Prostate gland (tissue), 2 donors: Measurements from ENCODE around the gene IRF9. TPM values are rescaled to one million over a fixed set of nuclear protein-coding genes. Genes with fewer than 3 reads are reported as not detected.
A peak's percentile ranks its signal among the peaks of the same experiment; 100 is the strongest.

Experiments
- DNase-seq: peaks from one replicate; pipeline ENCODE4 v3.0.0-alpha.2; 2019; ENCODE audit warnings: low spot score
- H3K27ac ChIP-seq, 2 donors: fragments of 200-600 bp; sonication (generic); 2 replicates each; pipeline ENCODE4 v1.5.1; 2017 to 2019
- H3K27me3 ChIP-seq: fragments of 200-600 bp; sonication (generic); replicated peaks from 2 replicates; pipeline ENCODE4 v1.5.1; 2019; ENCODE audit not compliant: insufficient read depth
- H3K36me3 ChIP-seq, 2 donors: fragments of 200-600 bp; sonication (generic); 1 replicate in 1 of 2; 2 replicates in 1 of 2; pipeline versions ENCODE4 v1.5.1 to v1.8.1; 2017 to 2019
- H3K4me1 ChIP-seq: fragments of 200-600 bp; sonication (generic); replicated peaks from 2 replicates; pipeline ENCODE4 v1.5.1; 2019
- H3K4me3 ChIP-seq, 2 donors: fragments of 200-600 bp; sonication (generic); 2 replicates each; pipeline ENCODE4 v1.5.1; 2017 to 2019
- H3K9me3 ChIP-seq: fragments of 200-600 bp; sonication (generic); 2 replicates; pipeline ENCODE4 v1.5.1; 2017
- CTCF ChIP-seq, 4 experiments: fragments of 200-600 bp in 2 of 4; fragments of 450-650 bp in 2 of 4; sonication (generic) in 2 of 4; IDR thresholded peaks; 1 replicate in 3 of 4; 2 replicates in 1 of 4; pipeline ENCODE4 v1.5.1; 2016 to 2019; ENCODE audit warnings: antibody characterized with exemption in 4 of 4, mild to moderate bottlenecking in 2 of 4, moderate library complexity in 2 of 4
- POLR2A ChIP-seq: fragments of 450-650 bp; IDR thresholded peaks from one replicate; pipeline ENCODE4 v1.6.1; 2016; ENCODE audit warnings: antibody characterized with exemption, mild to moderate bottlenecking
- POLR2AphosphoS5 ChIP-seq: sonication (generic); formaldehyde crosslinking; IDR thresholded peaks from one replicate; pipeline ENCODE4 v1.6.1; 2017; ENCODE audit warnings: antibody characterized with exemption
- WGBS: methylation state at CpG from one replicate; pipeline ENCODE4 v1.1.5; 2018; 5-methylcytosine and 5-hydroxymethylcytosine counted together
- intact Hi-C: fragments of 100-400 bp; cut with DNase I; formaldehyde crosslinking; loops from one replicate; pipeline ENCODE4 v1.14.2; 2022
- total RNA-seq, 2 donors: library from RNA; depleted of rRNA; stranded (reverse); fragments of >200 nt; gene quantifications; one replicate each; pipeline ENCODE4 v1.1.0, GENCODE V29; 2016

IRF9 gene
- total RNA-seq, 2 donors from 2014 or later = 61.5 to 82.9 TPM

GRCh38 chr14:24159777-24160498, 1.1 kb upstream of the IRF9 start:
- WGBS = 77% methylated on average over 11 of the region's 11 CpGs
- DNase-seq = no peak
- Histone ChIP-seq H3K36me3 (peaks cover 5 to 22% of the 10 kb centered on the region in 2 donors), H3K27ac (peak overlapping the region; percentile 92 to 96), H3K4me1 (peaks cover 11% of the 10 kb centered on the region), H3K27me3 (no peaks in the 10 kb centered on the region), H3K4me3 (no peak overlapping the region), H3K9me3 (no peaks in the 10 kb centered on the region)
- intact Hi-C loops = loop anchor here (5.0 kb wide), 1 partner anchor 148 kb away; no protein-coding TSS in a partner anchor
- TF ChIP-seq CTCF (IDR thresholded peaks at IDR 0.05) (no peak), POLR2A (no peak)

GRCh38 chr14:24160499-24160849, 591 bp upstream of the IRF9 start:
- TF ChIP-seq POLR2AphosphoS5 (no peak), POLR2A (no peak), CTCF (IDR thresholded peaks at IDR 0.05) (no peak)
- peaks cover 11 to 22% of the 10 kb centered on the region in 2 donors for H3K36me3 ChIP-seq
- H3K4me1 ChIP-seq = peaks cover 11% of the 10 kb centered on the region
- no peak for DNase-seq
- peak overlapping the region; percentile 92 to 96 for H3K27ac ChIP-seq
- H3K4me3 ChIP-seq = no peak overlapping the region
- WGBS = 84% methylated on average over 4 of the region's 4 CpGs
- H3K27me3 ChIP-seq = no peaks in the 10 kb centered on the region
- H3K9me3 ChIP-seq = no peaks in the 10 kb centered on the region
- intact Hi-C loops = loop anchor here (5.0 kb wide), 1 partner anchor 148 kb away; no protein-coding TSS in a partner anchor

GRCh38 chr14:24162093-24162492, 1.0 kb downstream of the IRF9 start:
- WGBS = 42% methylated on average over 8 of the region's 8 CpGs
- H3K36me3 ChIP-seq = peaks cover 15 to 23% of the 10 kb centered on the region in 2 donors
- H3K9me3 ChIP-seq = no peaks in the 10 kb centered on the region
- no peaks in the 10 kb centered on the region for H3K27me3 ChIP-seq
- intact Hi-C loops = loop anchor here (5.0 kb wide), 1 partner anchor 150 kb away; no protein-coding TSS in a partner anchor
- peak overlapping the region; percentile 42 to 52 for H3K4me3 ChIP-seq
- TF ChIP-seq POLR2A (no peak), POLR2AphosphoS5 (no peak), CTCF (IDR thresholded peaks at IDR 0.05) (no peak)
- peak overlapping the region; percentile 92 to 96 for H3K27ac ChIP-seq
- H3K4me1 ChIP-seq = peaks cover 11% of the 10 kb centered on the region
- DNase-seq = no peak

GRCh38 chr14:24164518-24164991, 3.5 kb downstream of the IRF9 start:
- Histone ChIP-seq H3K4me1 (peaks cover 11% of the 10 kb centered on the region), H3K27me3 (no peaks in the 10 kb centered on the region), H3K36me3 (peaks cover 12 to 25% of the 10 kb centered on the region in 2 donors), H3K27ac (no peak overlapping the region), H3K4me3 (no peak overlapping the region), H3K9me3 (no peaks in the 10 kb centered on the region)
- TF ChIP-seq POLR2A (no peak), CTCF (IDR thresholded peaks at IDR 0.05) (no peak), POLR2AphosphoS5 (no peak)
- DNase-seq = no peak
- intact Hi-C loops = loop anchor here (5.0 kb wide), 1 partner anchor 152 kb away; no protein-coding TSS in a partner anchor
- WGBS = 62% methylated on average over 14 of the region's 14 CpGs

GRCh38 chr14:24165785-24166184, 4.7 kb downstream of the IRF9 start:
- H3K4me3 ChIP-seq = no peak overlapping the region
- peaks cover 12 to 29% of the 10 kb centered on the region in 2 donors for H3K36me3 ChIP-seq
- 92% methylated on average over 5 of the region's 5 CpGs for WGBS
- H3K4me1 ChIP-seq = peaks cover 11% of the 10 kb centered on the region
- DNase-seq = no peak
- TF ChIP-seq POLR2AphosphoS5 (no peak), CTCF (IDR thresholded peaks at IDR 0.05) (no peak), POLR2A (no peak)
- H3K27me3 ChIP-seq = no peaks in the 10 kb centered on the region
- intact Hi-C loops = no loop called here
- no peak overlapping the region for H3K27ac ChIP-seq
- H3K9me3 ChIP-seq = no peaks in the 10 kb centered on the region
